Fibroblast of mammary gland (primary cell): ENCODE measurements around the gene SP2.
"Not testable (repeated sequence)": the region's sequence is repeated elsewhere in the genome, so short reads cannot be mapped to it uniquely, and the experiment has no call there.

Experiments
- DNase-seq: peaks from one replicate; pipeline ENCODE4 v3.0.0-alpha.2; 2010; ENCODE audit warnings: low read depth
- H3K4me3 ChIP-seq: 2 replicates; pipeline ENCODE4 v1.5.1; 2011; ENCODE audit warnings: low read depth, mild to moderate bottlenecking, low read length, moderate library complexity; ENCODE audit not compliant: control insufficient read depth
- TF ChIP-seq, protein P1 (sequence below): conservative IDR thresholded peaks from 2 replicates; pipeline ENCODE4 v1.5.1; 2011; ENCODE audit warnings: low read depth, low read length, inconsistent platforms; ENCODE audit not compliant: control insufficient read depth, insufficient read depth

SP2 gene

DNA sequence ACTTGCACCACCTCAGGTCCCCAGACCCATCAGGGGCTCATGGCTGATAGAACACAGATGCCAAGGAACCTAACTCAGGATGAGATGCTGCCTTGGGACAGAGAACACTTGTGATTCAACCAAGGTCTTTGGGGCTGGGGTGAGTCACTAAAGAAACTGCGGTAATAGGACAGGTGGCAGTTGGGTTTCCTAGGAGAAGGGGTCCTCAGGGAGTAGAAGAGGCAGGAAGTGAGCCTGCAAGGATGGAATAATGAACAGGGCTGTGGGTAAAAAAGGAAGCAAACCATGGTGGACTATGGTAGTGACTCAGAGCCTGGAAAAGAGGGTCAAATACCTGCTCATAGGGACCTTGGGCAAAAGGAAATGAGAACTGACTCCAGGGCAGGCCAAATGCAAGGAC, 38.8 kb downstream of the SP2 start:
- no peak overlapping the region for H3K4me3 ChIP-seq
- TF ChIP-seq, protein P1, sequence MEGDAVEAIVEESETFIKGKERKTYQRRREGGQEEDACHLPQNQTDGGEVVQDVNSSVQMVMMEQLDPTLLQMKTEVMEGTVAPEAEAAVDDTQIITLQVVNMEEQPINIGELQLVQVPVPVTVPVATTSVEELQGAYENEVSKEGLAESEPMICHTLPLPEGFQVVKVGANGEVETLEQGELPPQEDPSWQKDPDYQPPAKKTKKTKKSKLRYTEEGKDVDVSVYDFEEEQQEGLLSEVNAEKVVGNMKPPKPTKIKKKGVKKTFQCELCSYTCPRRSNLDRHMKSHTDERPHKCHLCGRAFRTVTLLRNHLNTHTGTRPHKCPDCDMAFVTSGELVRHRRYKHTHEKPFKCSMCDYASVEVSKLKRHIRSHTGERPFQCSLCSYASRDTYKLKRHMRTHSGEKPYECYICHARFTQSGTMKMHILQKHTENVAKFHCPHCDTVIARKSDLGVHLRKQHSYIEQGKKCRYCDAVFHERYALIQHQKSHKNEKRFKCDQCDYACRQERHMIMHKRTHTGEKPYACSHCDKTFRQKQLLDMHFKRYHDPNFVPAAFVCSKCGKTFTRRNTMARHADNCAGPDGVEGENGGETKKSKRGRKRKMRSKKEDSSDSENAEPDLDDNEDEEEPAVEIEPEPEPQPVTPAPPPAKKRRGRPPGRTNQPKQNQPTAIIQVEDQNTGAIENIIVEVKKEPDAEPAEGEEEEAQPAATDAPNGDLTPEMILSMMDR = no peak
- DNase-seq = peak; percentile 63

DNA sequence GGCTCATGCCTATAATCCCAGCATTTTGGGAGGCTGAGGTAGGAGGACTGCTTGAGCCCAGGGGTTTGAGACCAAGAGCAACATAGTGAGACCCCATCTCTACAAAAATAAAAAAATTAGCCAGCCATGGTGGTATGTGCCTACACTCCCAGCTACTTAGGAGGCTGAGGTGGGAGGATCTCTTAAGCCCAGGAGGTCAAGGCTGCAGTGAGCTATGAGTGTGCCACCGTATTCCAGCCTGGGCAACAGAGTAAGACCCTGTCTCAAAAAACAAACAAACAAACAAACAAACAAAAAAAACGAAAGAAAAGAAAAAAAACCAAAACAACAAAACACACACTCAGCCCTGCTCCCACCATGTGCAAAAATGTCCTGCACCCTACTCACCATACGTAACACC, 39.4 kb downstream of the SP2 start:
- not testable (repeated sequence) for H3K4me3 ChIP-seq, DNase-seq

DNA sequence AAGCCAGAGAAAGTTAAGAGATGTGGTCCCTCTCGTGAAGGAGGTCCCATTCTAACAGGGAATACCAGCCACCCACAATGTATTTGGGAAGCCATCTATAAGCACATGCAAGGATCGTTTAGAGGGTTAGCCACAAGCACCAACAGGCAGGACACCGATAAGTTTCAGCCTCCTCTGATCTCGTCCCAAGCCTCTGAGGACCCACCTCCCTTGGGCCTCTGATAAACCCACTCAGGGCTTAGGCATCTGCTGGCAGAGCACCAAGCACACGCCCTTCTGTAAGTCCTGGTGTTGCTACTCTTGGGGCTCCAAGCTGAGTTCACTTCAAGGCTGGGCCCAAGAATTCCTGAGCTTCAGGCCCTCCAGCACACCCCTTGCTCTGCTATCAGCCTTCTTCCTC, 39.9 kb downstream of the SP2 start:
- peak; percentile 58 for DNase-seq

DNA sequence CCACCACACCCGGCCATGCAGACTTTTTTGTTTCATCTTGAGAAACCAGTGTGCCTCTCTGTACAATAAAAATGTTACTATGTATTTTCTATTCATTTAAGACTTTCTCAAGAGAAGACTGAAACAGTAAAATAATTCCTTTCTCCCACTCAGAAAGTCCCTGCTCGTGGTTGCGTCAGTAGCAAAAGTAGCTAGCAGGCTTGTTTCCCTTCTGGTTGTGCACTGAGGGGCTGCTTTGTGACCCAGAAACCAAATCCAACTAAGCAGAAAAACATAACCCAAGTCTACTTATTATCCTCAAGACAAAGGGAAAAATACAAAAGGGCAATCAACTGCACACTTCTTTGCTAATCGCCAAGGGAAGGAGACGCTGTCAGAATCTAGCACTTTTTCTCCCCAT, 41.9 kb downstream of the SP2 start:
- TF ChIP-seq, protein P1 = no peak
- DNase-seq = no peak
- H3K4me3 ChIP-seq = no peak overlapping the region

More for the DNA sequence above, 39.9 kb downstream of the SP2 start:
- H3K4me3 ChIP-seq = no peak overlapping the region
- TF ChIP-seq, protein P1 = no peak

DNA sequence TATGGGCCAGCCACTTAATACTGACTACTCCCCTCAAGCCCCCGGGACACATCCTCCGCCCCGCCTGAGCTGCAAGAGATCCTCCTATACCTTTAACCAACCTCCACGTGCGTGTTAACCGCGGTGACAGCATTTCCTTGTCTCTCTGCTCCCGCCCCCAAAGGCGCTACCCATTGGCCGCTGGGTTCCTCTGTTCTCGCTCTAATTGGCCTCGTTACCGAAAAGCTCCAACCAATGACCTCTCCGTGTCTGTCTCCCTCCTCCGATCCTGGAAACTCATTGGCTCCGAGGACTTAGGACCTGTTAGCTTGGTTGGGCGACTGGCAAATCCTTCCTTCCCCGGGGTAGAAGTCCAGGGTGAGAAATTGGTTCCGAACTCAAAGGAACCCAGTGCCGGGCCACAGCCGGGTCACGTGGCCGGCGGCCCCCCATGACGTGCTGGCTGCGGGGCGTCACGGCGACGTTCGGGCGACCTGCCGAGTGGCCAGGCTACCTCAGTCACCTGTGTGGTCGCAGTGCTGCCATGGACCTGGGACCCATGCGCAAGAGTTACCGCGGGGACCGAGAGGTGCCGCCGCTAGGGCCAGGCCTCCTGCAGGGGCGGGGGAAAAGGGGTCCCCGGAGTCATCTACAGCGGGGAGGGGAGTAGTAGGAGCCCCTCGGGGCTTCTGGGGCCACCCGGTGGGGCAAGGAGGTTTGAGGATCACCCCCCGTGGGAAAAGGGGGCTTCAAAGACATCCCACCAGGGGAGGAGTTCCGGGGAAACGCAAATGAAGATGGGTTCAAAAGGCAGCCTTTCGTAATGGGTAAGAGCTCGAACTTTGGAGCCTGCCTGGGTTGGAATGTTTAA, 45.4 kb downstream of the SP2 start, which contains the start of gene PNPO:
Gene PNPO, plus strand, starts transcription at position 326 of the 850 bp plus-strand sequence. Its CDS starts 105 bp downstream, at position 431.
- peak; percentile 98 for DNase-seq
- peak within 1 kb of the TSS; percentile 86 for H3K4me3 ChIP-seq
- TF ChIP-seq, protein P1 = no peak

DNA sequence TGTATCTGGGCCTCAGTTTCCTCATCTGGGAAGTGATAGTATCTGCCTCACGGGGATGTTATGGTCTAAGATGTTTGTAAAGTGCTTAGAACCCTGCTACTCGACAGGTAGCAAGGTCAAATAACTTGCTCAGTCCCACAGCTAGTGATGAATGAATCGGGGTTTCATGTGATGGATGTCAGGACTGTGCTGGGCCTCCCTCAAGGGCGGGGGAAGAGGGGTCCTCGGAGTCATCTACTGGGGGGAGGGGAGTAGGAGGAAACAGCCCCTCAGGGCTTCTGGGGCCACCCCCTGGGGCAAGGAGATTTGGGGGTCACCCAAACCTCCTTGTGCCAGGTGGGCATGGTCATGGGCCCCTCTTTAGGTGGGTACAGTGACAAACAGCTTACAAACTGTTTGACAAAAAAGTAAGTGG, 46.1 kb downstream of the SP2 start:
- H3K4me3 ChIP-seq = peak overlapping the region; percentile 86
- DNase-seq = no peak
- TF ChIP-seq, protein P1 = no peak

DNA sequence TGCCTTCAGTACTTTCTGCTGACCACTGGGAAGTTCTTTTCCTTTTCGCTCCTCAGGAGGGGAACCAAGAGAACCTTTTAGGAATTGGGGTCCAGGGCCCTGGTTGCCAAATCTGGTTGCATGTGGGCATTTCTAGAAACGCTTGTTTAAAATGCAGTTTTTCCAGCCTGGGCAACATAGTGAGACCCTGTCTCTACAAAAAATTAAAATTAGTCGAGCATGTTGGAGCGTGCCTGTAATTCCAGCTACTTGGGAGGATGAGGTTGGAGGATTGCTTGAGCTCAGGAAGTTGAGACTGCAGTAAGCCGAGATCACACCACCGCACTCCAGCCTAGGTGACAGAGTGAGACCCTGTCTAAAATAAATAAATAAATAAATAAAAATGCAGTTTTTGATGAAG, 46.5 kb downstream of the SP2 start:
- no peak for DNase-seq
- TF ChIP-seq, protein P1 = no peak
- H3K4me3 ChIP-seq = peak overlapping the region; percentile 86
